Nephron (organoid): ENCODE results near the gene OSBPL5.
A peak's percentile ranks its signal among the peaks of the same experiment; 100 is the strongest.

ENCODE experiments used
- H3K27ac Mint-ChIP-seq, 3 experiments: 2 replicates each; pipeline ENCODE4 v1.8.0; 2020; ENCODE audit warnings: mixed read lengths in 3 of 3, mild to moderate bottlenecking in 2 of 3, moderate library complexity in 1 of 3
- H3K27me3 Mint-ChIP-seq: 2 replicates; pipeline ENCODE4 v1.8.0; 2021; ENCODE audit warnings: low read depth, mild to moderate bottlenecking, moderate library complexity, mixed read lengths
- H3K36me3 Mint-ChIP-seq: 2 replicates; pipeline ENCODE4 v1.8.0; 2020; ENCODE audit warnings: low read depth, mixed read lengths
- H3K4me1 Mint-ChIP-seq: 2 replicates; pipeline ENCODE4 v1.8.0; 2020; ENCODE audit warnings: mixed read lengths
- H3K4me3 Mint-ChIP-seq, 3 experiments: 2 replicates each; pipeline ENCODE4 v1.8.0; 2020; ENCODE audit warnings: mild to moderate bottlenecking in 3 of 3, mixed read lengths in 3 of 3, moderate library complexity in 2 of 3
- H3K9me3 Mint-ChIP-seq: 2 replicates; pipeline ENCODE4 v1.8.0; 2020; ENCODE audit warnings: mixed read lengths
- TF ChIP-seq, protein P1 (sequence below), 3 experiments: fragments of 200-600 bp; sonication (generic); IDR thresholded peaks; one replicate each; pipeline ENCODE4 v1.5.0; 2021; ENCODE audit warnings: antibody characterized with exemption in 3 of 3; ENCODE audit not compliant: unreplicated experiment in 3 of 3

The OSBPL5 gene

DNA sequence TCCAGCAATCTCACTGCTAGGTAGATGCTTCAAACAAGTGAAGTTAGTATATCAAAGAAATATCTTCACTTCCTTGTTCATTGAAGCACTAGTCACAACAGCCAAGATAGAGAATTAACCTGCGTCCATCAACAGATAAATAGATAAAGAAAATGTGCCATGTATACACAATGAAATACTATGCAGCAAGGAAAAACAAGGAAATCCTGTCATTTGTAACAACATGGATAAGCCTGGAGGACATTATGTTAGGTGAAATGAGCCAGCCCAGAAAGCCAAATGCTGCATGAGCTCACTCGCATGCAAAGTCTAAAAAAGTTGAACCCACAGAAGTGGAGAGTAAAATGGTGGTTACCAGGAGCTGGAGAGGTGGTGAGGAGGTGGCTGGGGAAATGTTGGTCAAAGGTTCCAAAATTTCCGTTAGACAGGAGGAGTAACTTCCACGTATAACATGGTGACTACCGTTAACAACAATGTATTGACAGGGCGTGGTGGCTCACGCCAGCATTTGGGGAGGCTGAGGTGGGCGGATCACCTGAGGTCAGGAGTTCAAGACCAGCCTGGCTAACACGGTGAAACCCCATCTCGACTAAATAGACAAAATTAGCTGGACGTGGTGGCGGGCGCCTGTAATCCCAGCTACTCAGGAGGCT is 84.3 kb downstream of the OSBPL5 start:
- Mint-ChIP-seq H3K4me3 (no peak overlapping the region), H3K27me3 (peaks cover 21% of the 10 kb centered on the region), H3K27ac (no peak overlapping the region), H3K4me1 (no peaks in the 10 kb centered on the region), H3K9me3 (no peaks in the 10 kb centered on the region), H3K36me3 (no peaks in the 10 kb centered on the region)
- TF ChIP-seq, protein P1, sequence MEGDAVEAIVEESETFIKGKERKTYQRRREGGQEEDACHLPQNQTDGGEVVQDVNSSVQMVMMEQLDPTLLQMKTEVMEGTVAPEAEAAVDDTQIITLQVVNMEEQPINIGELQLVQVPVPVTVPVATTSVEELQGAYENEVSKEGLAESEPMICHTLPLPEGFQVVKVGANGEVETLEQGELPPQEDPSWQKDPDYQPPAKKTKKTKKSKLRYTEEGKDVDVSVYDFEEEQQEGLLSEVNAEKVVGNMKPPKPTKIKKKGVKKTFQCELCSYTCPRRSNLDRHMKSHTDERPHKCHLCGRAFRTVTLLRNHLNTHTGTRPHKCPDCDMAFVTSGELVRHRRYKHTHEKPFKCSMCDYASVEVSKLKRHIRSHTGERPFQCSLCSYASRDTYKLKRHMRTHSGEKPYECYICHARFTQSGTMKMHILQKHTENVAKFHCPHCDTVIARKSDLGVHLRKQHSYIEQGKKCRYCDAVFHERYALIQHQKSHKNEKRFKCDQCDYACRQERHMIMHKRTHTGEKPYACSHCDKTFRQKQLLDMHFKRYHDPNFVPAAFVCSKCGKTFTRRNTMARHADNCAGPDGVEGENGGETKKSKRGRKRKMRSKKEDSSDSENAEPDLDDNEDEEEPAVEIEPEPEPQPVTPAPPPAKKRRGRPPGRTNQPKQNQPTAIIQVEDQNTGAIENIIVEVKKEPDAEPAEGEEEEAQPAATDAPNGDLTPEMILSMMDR (IDR thresholded peaks at IDR 0.05; ENCODE audit: unreplicated experiment in 3 of 3) = no peak

DNA sequence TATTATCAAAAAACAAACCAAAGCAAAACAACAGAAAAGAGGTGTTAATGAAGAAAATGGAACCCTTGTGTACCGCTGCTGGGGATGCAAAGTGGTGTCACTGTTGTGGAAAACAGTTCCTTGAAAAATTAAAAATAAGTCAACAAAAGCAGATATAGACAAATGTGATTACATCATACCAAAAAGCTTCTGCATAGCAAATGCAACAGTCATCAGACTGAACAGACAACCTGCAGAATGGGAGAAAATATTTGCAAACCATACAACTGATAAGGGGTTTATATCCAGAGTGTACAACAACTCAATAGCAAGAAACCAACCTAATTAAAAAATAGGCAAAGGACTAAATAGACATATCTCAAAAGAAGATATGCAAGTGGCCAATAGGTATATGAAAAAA is 85.0 kb downstream of the OSBPL5 start:
- Mint-ChIP-seq H3K4me1 (no peaks in the 10 kb centered on the region), H3K36me3 (no peaks in the 10 kb centered on the region), H3K27me3 (peaks cover 21% of the 10 kb centered on the region), H3K9me3 (no peaks in the 10 kb centered on the region), H3K27ac (no peak overlapping the region), H3K4me3 (no peak overlapping the region)
- TF ChIP-seq, protein P1 (IDR thresholded peaks at IDR 0.05; ENCODE audit: unreplicated experiment in 3 of 3) = no peak

DNA sequence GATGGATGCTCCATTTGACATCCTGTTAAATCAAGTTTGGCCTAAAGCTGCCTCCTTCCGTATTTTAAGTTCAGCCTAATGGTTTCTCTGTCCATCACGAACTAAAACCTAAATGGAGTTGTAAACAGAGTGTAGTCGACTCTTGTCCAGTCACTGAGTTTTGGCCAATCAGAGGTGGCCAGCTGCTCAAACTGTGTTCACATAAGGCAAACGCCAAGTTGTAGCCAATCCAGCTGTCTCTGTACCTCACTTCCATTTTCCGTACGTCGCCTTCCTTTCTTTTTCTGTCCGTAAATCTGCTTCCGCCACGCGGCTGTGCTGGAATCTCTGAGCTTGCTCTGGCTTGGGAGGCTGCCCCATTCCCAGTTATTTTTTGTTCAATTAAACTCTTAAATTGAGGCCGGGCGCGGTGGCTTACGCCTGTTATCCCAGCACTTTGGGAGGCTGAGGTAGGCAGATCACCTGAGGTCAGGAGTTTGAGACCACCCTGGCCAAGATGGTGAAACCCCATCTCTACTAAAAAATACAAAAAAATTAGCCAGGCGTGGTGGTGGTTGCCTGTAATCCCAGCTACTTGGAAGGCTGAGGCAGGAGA is 87.2 kb downstream of the OSBPL5 start:
- peaks cover 8% of the 10 kb centered on the region for H3K27me3 Mint-ChIP-seq
- H3K4me1 Mint-ChIP-seq = peaks cover 4% of the 10 kb centered on the region
- H3K27ac Mint-ChIP-seq = no peak overlapping the region
- H3K4me3 Mint-ChIP-seq = no peak overlapping the region
- H3K36me3 Mint-ChIP-seq = no peaks in the 10 kb centered on the region
- TF ChIP-seq, protein P1 (IDR thresholded peaks at IDR 0.05; ENCODE audit: unreplicated experiment in 3 of 3) = no peak
- no peaks in the 10 kb centered on the region for H3K9me3 Mint-ChIP-seq

DNA sequence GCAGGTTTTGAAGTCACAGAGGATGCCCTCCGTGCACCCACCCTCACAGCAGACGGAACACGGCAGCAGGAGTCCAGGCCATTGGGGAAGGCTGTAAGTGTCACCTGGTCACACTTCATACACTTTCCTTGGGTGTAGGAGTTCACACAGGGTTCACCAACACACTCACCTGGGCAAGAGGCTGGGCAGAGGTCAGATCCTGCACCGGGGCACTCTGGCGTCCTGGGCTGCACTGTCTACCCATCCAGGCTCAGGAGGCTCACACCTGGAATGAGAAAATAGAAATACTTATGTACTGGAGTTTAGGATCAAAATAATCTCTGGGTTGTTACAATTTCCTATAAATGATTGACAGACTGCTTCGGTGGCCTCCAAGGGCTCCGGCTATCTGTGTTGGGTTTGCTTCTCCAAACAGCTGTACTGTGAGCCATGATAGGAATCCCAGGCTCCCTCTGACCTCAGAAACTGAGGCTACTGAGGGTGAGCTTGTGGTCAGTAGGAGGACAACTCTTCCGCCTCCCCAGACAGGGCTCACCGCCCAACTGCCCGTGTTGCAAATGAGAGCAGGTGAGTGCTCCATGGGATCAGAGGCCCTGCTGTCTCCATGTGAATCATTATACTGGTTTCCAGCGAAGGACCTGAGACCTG is 87.8 kb downstream of the OSBPL5 start:
- Mint-ChIP-seq H3K36me3 (no peaks in the 10 kb centered on the region), H3K4me1 (peaks cover 6% of the 10 kb centered on the region), H3K27me3 (peaks cover 6% of the 10 kb centered on the region), H3K27ac (peak overlapping the region in 2 of 3 experiments; percentile 35 to 61), H3K4me3 (no peak overlapping the region), H3K9me3 (no peaks in the 10 kb centered on the region)
- TF ChIP-seq, protein P1 (IDR thresholded peaks at IDR 0.05; ENCODE audit: unreplicated experiment in 3 of 3) = no peak

DNA sequence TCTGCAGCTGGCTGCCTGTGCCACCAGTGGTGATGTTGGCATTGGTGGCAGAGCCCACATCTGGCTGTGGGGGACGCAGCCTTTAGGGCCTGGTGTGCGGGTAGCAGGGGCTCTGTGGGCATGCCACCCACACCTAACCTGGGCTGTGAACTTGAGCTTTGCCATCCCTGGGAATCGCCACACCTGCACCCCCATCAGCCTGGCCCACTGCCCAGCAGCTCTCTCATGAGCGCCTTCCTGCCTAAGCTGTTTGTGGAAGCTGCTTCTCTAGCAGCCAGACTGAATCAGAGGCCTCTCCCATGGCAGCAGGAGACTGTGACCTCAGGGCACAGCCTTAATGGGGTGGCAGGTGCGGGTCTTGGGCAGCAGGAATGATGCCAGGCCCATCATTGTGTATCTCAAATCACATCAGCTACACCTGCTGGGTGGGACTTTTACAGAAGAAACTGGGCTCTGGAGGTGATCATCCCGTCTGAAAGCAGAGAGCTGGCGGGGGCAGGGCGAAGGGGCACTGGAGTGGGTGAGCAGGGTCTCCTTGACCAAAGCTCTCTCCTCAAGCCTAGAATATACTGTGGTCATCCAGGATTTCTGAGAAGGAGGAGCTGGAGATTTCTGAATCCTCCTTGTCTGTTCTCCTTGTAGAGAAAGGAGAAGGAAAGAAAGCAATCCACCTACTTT is 90.1 kb downstream of the OSBPL5 start:
- Mint-ChIP-seq H3K27ac (no peak overlapping the region), H3K36me3 (no peaks in the 10 kb centered on the region), H3K9me3 (no peaks in the 10 kb centered on the region), H3K4me3 (no peak overlapping the region), H3K27me3 (no peaks in the 10 kb centered on the region), H3K4me1 (peaks cover 6% of the 10 kb centered on the region)
- TF ChIP-seq, protein P1 (IDR thresholded peaks at IDR 0.05; ENCODE audit: unreplicated experiment in 3 of 3) = no peak
